ENCODE data around the gene TGFA.

Gene TGFA

GRCh38 chr2:70510313-70510712 is 43.3 kb downstream of the TGFA start:
- no peak for TF ChIP-seq CTCF (conservative IDR thresholded peaks at IDR 0.05; ENCODE audit: low read length)
- peak; percentile 58 for DNase-seq (ENCODE audit: low read depth)
- no peak overlapping the region for H3K4me3 ChIP-seq (ENCODE audit: low read length)

DNA sequence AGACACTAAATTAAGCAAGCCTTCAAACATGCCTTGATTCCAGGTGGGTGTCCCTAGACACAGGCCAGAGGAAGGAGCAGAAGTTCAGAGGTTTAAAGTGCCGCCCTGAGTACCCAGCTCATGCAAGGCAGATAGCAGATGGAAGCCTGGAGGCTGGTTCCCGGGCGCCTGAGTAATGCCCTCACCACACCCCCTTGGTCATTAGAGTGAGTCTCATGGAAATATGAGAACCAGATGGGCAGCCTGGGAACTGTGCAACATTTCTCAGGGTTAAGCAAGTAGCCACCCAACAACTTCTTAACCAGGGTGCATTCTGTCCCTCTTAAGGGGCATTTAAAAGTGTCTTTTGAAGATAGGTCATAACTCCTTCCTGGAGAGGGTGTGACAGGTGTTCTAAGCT is 44.1 kb downstream of the TGFA start:
- H3K4me3 ChIP-seq (ENCODE audit: low read length): no peak overlapping the region
- DNase-seq (ENCODE audit: low read depth): peak; percentile 76
- no peak for TF ChIP-seq CTCF (conservative IDR thresholded peaks at IDR 0.05; ENCODE audit: low read length)

DNA sequence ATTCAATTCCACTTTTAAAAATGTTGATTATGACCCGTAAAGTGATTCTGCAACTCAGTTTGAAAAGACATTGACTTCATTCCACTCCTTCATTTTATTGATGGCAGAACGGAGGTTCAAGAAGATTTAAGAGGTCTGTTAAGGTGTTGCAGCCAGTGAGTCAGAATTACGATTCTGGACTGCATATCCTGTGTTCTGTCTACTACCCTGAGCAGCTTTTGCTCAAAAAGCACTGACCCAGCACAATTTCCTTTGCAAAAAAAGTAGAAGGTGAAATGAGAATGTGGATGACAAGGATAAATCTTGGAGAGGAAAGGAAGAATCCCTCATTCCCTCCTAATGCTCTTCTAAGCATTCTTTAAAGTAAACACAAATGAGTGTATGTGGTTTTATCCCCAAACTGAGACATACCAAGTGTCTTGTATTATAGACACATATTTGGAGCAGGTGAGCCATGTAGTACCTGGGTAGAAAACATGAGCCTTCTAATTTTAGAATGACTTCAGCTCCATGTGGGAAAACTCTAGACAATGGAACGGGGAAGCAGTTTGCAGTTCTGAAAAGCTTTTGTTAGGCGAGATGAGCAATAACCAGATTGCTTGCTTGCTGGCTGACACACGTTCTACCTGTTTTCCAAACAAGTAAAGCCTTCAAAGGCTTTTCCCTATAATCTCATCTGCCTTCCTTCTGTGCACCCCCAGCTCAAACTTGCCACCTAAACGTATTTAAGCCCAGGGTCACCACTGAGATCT is 44.7 kb downstream of the TGFA start:
- TF ChIP-seq CTCF (conservative IDR thresholded peaks at IDR 0.05; ENCODE audit: low read length): no peak
- no peak overlapping the region for H3K4me3 ChIP-seq (ENCODE audit: low read length)
- DNase-seq (ENCODE audit: low read depth): no peak

DNA sequence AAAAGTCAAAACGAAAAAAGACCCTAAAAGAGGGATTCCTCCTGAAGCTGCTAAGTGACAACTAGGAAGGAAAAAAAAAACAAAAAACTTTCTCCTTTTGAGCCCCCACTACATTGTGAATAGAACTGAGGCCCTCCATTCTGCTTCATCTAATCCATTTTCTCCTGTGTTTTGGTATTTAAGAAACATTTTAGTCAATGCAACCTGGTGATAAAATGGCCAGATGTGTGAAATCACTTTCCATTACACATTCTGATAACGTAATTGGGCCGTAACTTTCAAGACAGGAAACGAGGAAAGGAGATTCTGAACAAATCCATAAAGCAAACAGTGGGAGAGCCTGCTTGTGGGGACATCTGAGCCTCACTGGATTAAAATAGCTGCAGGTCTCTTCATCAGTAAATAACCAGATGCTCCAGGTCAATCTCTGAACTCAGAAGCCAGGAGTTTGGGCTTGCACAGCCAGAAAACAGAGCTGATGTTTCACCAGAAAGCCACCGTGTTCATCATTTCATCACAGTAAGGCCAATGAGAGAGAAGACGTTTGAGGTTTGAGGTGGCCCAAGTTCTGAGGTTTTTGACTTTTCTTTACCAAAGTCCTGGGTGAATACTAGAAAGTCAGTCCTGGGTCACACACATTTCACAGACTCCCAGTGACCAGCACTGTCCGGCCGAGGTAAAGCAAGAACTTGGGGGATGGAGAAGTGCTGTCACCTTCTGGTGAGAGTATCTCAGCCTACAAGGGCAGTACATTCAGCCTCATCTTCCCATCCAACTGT is 47.8 kb downstream of the TGFA start:
- TF ChIP-seq CTCF (conservative IDR thresholded peaks at IDR 0.05; ENCODE audit: low read length): no peak
- no peak overlapping the region for H3K4me3 ChIP-seq (ENCODE audit: low read length)
- no peak for DNase-seq (ENCODE audit: low read depth)

DNA sequence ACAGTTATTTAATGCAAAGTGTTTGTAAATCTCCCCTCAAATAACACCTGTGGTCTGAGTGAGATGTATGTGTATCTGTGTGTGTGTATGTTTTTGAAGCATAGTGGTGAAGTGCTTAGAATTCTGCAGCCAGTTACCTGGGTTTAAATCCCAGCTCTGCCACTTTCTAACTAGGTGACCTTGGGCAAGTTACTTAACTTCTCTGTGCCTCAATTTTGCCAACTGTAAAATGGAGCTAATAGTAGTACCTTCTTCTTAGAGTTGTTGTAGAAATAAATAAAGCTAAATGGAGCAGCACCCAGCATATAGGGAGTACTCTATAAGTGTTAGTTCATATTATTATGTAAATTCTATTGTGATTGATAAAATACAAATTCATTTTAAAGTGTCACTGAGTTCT is 48.9 kb downstream of the TGFA start:
- no peak for DNase-seq (ENCODE audit: low read depth)
- no peak overlapping the region for H3K4me3 ChIP-seq (ENCODE audit: low read length)
- TF ChIP-seq CTCF (conservative IDR thresholded peaks at IDR 0.05; ENCODE audit: low read length): no peak

GRCh38 chr2:70503896-70504295 is 49.7 kb downstream of the TGFA start:
- no peak overlapping the region for H3K4me3 ChIP-seq (ENCODE audit: low read length)
- DNase-seq (ENCODE audit: low read depth): no peak
- TF ChIP-seq CTCF (conservative IDR thresholded peaks at IDR 0.05; ENCODE audit: low read length): no peak

DNA sequence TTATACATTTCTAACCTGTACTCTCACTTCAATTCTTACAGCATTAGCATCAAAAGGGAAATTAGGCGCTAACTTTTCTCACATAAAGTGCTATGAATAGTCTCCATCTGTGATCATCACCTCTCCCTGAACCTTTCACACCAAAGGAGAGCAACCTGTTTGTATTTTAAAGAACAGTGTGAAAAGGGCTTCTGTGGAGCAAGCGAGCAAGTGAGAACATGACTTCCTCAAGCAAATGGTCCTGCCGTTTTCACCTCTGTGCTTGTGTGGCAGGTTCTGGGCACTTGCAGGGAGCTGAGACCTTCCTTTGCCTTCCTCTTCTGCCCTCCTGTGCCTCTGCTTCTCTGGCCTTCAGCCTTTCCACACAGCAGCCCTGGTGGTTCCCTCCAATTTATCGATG is 51.9 kb downstream of the TGFA start:
- no peak for DNase-seq (ENCODE audit: low read depth)
- no peak for TF ChIP-seq CTCF (conservative IDR thresholded peaks at IDR 0.05; ENCODE audit: low read length)

More for the DNA sequence above, 51.9 kb downstream of the TGFA start:
- H3K4me3 ChIP-seq (ENCODE audit: low read length): no peak overlapping the region

All from AG10803 (cell line).